ENCODE data around the gene MIPOL1. TPM values are rescaled to one million over a fixed set of nuclear protein-coding genes. Genes with fewer than 3 reads are reported as not detected.
A peak's percentile ranks its signal among the peaks of the same experiment; 100 is the strongest.

Gene MIPOL1
- total RNA-seq, 6 experiments from 2014 or later, result 3.0 to 5.7 (median 4.0) TPM

GRCh38 chr14:37589715-37590427, 392.1 kb downstream of the MIPOL1 start:
- peak overlapping the region; percentile 59 to 85 (median 65) for H3K4me3 ChIP-seq
- ATAC-seq, result no peak
- 6% methylated on average over 6 of the region's 6 CpGs for WGBS (ENCODE audit: insufficient coverage, low coverage, low lambda C conversion rate, missing lambda C conversion rate)
- intact Hi-C loops (cut with DNase I), result loop anchor here in 1 of 2 donors (5.0 kb wide), 1 partner anchor 343 kb away; no protein-coding TSS in a partner anchor
- H3K4me1 ChIP-seq, result peaks cover 0 to 15% (median 0%) of the 10 kb centered on the region in 4 donors
- no peak for DNase-seq
- TF ChIP-seq POLR2A (IDR thresholded peaks at IDR 0.05) (no peak), CTCF (IDR thresholded peaks at IDR 0.05) (no peak)
- no peaks in the 10 kb centered on the region for H3K9me3 ChIP-seq
- H3K27me3 ChIP-seq, result no peaks in the 10 kb centered on the region
- no peaks in the 10 kb centered on the region for H3K36me3 ChIP-seq
- peak overlapping the region; percentile 88 to 97 (median 93) for H3K27ac ChIP-seq

- Histone ChIP-seq H3K9me3 (no peaks in the 10 kb centered on the region), H3K27me3 (no peaks in the 10 kb centered on the region), H3K36me3 (no peaks in the 10 kb centered on the region), H3K4me3 (peak overlapping the region; percentile 59 to 85 (median 65)), H3K27ac (peak overlapping the region; percentile 88 to 97 (median 93)), H3K4me1 (peaks cover 0 to 15% (median 0%) of the 10 kb centered on the region in 4 donors)
- DNase-seq (no peak), ATAC-seq (no peak)
- WGBS (ENCODE audit: insufficient coverage, low coverage, low lambda C conversion rate, missing lambda C conversion rate), result 0% methylated on average over 4 of the region's 4 CpGs
- no peak for TF ChIP-seq CTCF (IDR thresholded peaks at IDR 0.05)
- no peak for TF ChIP-seq POLR2A (IDR thresholded peaks at IDR 0.05)
- intact Hi-C loops (cut with DNase I), result loop anchor here in 1 of 2 donors (5.0 kb wide), 1 partner anchor 343 kb away; no protein-coding TSS in a partner anchor
Measured at GRCh38 chr14:37590428-37591139, 392.8 kb downstream of the MIPOL1 start.

GRCh38 chr14:37591311-37591940, 393.7 kb downstream of the MIPOL1 start:
- peak; percentile 43 to 65 (median 50) for ATAC-seq
- Histone ChIP-seq H3K27ac (peak overlapping the region; percentile 88 to 97 (median 93)), H3K9me3 (no peaks in the 10 kb centered on the region), H3K27me3 (no peaks in the 10 kb centered on the region), H3K36me3 (no peaks in the 10 kb centered on the region), H3K4me1 (peaks cover 0 to 7% (median 0%) of the 10 kb centered on the region in 4 donors), H3K4me3 (peak overlapping the region; percentile 59 to 85 (median 65))
- WGBS (ENCODE audit: insufficient coverage, low coverage, low lambda C conversion rate, missing lambda C conversion rate), result 6% methylated on average over 20 of the region's 45 CpGs
- peak; percentile 78 to 87 (median 84) for DNase-seq
- intact Hi-C loops (cut with DNase I), result loop anchor here in 1 of 2 donors (5.0 kb wide), 1 partner anchor 344 kb away; no protein-coding TSS in a partner anchor
- TF ChIP-seq CTCF (IDR thresholded peaks at IDR 0.05) (peak; percentile 39 to 84 (median 60)), POLR2A (IDR thresholded peaks at IDR 0.05) (no peak)

- under 1% methylated on average over 23 of the region's 58 CpGs for WGBS (ENCODE audit: insufficient coverage, low coverage, low lambda C conversion rate, missing lambda C conversion rate)
- intact Hi-C loops (cut with DNase I), result loop anchor here in 1 of 2 donors (5.0 kb wide), 1 partner anchor 345 kb away; no protein-coding TSS in a partner anchor
- DNase-seq, result peak; percentile 57 to 77 (median 74)
- Histone ChIP-seq H3K27me3 (no peaks in the 10 kb centered on the region), H3K4me3 (peak overlapping the region; percentile 59 to 85 (median 65)), H3K9me3 (no peaks in the 10 kb centered on the region), H3K4me1 (peaks cover 0 to 2% (median 0%) of the 10 kb centered on the region in 4 donors), H3K36me3 (no peaks in the 10 kb centered on the region), H3K27ac (peak overlapping the region; percentile 88 to 97 (median 93))
- TF ChIP-seq CTCF (IDR thresholded peaks at IDR 0.05) (peak in 2 of 4 donors; percentile 26 to 30), POLR2A (IDR thresholded peaks at IDR 0.05) (no peak)
- ATAC-seq, result peak in 2 of 4 donors; percentile 2 to 3
Measured at GRCh38 chr14:37591941-37592481, 394.3 kb downstream of the MIPOL1 start.
